Progenitor cell of endocrine pancreas (in vitro differentiated cells): ENCODE measurements around the gene POM121L12. TPM values are rescaled to one million over a fixed set of nuclear protein-coding genes. Genes with fewer than 3 reads are reported as not detected.

Experiments
- DNase-seq: peaks from one replicate; pipeline ENCODE4 v3.0.0; 2021; ENCODE audit warnings: low spot score; ENCODE audit not compliant: unreplicated experiment
- H3K27ac Mint-ChIP-seq: 2 replicates; pipeline ENCODE4 v1.8.0; 2021; ENCODE audit warnings: mild to moderate bottlenecking, moderate library complexity, mixed read lengths
- H3K27me3 Mint-ChIP-seq: 2 replicates; pipeline ENCODE4 v1.8.0; 2021; ENCODE audit warnings: mixed read lengths
- H3K36me3 Mint-ChIP-seq: 2 replicates; pipeline ENCODE4 v1.8.0; 2022; ENCODE audit warnings: mixed read lengths; ENCODE audit not compliant: insufficient read depth
- H3K4me1 Mint-ChIP-seq: 2 replicates; pipeline ENCODE4 v1.8.0; 2021; ENCODE audit warnings: low read depth, mixed read lengths
- H3K4me3 Mint-ChIP-seq: 2 replicates; pipeline ENCODE4 v1.8.0; 2021; ENCODE audit warnings: low read depth, mild to moderate bottlenecking, moderate library complexity, mixed read lengths
- H3K9me3 Mint-ChIP-seq: 2 replicates; pipeline ENCODE4 v1.8.0; 2021; ENCODE audit warnings: low read depth, mixed read lengths
- total RNA-seq: library from RNA; stranded (reverse); gene quantifications from 2 replicates; pipeline ENCODE4 v1.2.1, GENCODE V29; 2021
- TF ChIP-seq, protein P1 (sequence below): fragments of 200-600 bp; sonication (generic); IDR thresholded peaks from one replicate; pipeline ENCODE4 v1.5.0; 2021; ENCODE audit warnings: antibody characterized with exemption, mild to moderate bottlenecking; ENCODE audit not compliant: unreplicated experiment

Gene POM121L12
- total RNA-seq, 1 donor from 2014 or later, result not detected

DNA sequence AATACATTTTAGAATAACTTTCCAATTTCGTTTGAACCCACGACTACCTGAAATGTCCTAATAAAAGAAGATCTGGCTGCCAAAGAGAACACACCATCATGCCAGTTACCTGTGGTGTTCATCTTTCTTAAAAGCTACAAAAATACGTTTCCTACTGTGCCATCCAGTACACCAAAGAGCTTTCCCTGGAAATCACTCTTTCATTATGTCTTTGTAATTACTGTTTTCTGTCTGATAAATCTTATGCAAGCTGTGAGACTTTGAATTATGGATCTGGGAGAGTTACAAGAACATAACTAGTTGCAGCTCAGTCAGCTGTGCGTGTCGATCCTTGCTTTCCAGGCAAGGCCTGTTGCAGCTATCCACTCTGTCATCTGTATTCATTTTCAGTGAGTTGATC lies 12.5 kb upstream of the POM121L12 start:
- no peak overlapping the region for H3K27ac Mint-ChIP-seq
- H3K9me3 Mint-ChIP-seq, result no peaks in the 10 kb centered on the region

GRCh38 chr7:53048638-53049037 lies 13.2 kb downstream of the POM121L12 start:
- no peaks in the 10 kb centered on the region for H3K36me3 Mint-ChIP-seq
- DNase-seq, result no peak
- no peaks in the 10 kb centered on the region for H3K9me3 Mint-ChIP-seq
- no peak overlapping the region for H3K27ac Mint-ChIP-seq
- H3K4me3 Mint-ChIP-seq, result no peak overlapping the region
- no peaks in the 10 kb centered on the region for H3K27me3 Mint-ChIP-seq
- H3K4me1 Mint-ChIP-seq, result peaks cover 7% of the 10 kb centered on the region
- TF ChIP-seq, protein P1, sequence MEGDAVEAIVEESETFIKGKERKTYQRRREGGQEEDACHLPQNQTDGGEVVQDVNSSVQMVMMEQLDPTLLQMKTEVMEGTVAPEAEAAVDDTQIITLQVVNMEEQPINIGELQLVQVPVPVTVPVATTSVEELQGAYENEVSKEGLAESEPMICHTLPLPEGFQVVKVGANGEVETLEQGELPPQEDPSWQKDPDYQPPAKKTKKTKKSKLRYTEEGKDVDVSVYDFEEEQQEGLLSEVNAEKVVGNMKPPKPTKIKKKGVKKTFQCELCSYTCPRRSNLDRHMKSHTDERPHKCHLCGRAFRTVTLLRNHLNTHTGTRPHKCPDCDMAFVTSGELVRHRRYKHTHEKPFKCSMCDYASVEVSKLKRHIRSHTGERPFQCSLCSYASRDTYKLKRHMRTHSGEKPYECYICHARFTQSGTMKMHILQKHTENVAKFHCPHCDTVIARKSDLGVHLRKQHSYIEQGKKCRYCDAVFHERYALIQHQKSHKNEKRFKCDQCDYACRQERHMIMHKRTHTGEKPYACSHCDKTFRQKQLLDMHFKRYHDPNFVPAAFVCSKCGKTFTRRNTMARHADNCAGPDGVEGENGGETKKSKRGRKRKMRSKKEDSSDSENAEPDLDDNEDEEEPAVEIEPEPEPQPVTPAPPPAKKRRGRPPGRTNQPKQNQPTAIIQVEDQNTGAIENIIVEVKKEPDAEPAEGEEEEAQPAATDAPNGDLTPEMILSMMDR, result no peak

More for the DNA sequence above, 12.5 kb upstream of the POM121L12 start:
- no peak overlapping the region for H3K4me3 Mint-ChIP-seq
- H3K27me3 Mint-ChIP-seq, result no peaks in the 10 kb centered on the region
- no peaks in the 10 kb centered on the region for H3K36me3 Mint-ChIP-seq
- H3K4me1 Mint-ChIP-seq, result no peaks in the 10 kb centered on the region
- TF ChIP-seq, protein P1, result no peak
- DNase-seq, result no peak

DNA sequence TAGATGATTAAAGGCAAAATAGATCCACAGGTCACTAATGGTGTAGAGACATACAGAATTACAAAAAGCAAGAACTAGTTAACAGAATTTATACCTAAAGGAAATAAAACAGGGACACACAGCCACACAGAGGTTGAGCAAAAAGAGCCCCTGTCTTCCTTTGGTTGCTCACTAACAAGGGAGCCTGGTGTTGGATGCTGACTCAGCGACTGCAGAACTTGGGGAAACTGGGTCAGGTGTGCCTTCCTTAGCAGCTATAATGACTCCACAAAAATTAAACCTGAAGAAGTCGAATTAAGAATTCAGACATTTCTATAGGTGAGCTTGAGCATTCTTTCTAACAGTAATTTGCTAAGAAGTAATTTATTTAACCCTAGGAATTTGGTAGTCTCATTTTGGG lies 15.0 kb downstream of the POM121L12 start:
- Mint-ChIP-seq H3K9me3 (no peaks in the 10 kb centered on the region), H3K4me1 (peaks cover 4% of the 10 kb centered on the region), H3K4me3 (no peak overlapping the region), H3K27ac (no peak overlapping the region), H3K27me3 (no peaks in the 10 kb centered on the region), H3K36me3 (no peaks in the 10 kb centered on the region)
- TF ChIP-seq, protein P1, result no peak
- no peak for DNase-seq

- H3K27ac Mint-ChIP-seq, result no peak overlapping the region
- H3K9me3 Mint-ChIP-seq, result peaks cover 10% of the 10 kb centered on the region
- H3K4me3 Mint-ChIP-seq, result no peak overlapping the region
- peaks cover 10% of the 10 kb centered on the region for H3K4me1 Mint-ChIP-seq
- no peaks in the 10 kb centered on the region for H3K36me3 Mint-ChIP-seq
- TF ChIP-seq, protein P1, result no peak
- DNase-seq, result no peak
- no peaks in the 10 kb centered on the region for H3K27me3 Mint-ChIP-seq
Measured at GRCh38 chr7:53059591-53059990, 24.2 kb downstream of the POM121L12 start.

- TF ChIP-seq, protein P1, result no peak
- no peaks in the 10 kb centered on the region for H3K36me3 Mint-ChIP-seq
- no peak for DNase-seq
- no peak overlapping the region for H3K27ac Mint-ChIP-seq
- peaks cover 10% of the 10 kb centered on the region for H3K4me1 Mint-ChIP-seq
- no peaks in the 10 kb centered on the region for H3K27me3 Mint-ChIP-seq
- H3K4me3 Mint-ChIP-seq, result no peak overlapping the region
- peaks cover 10% of the 10 kb centered on the region for H3K9me3 Mint-ChIP-seq
Measured at GRCh38 chr7:53060066-53060465, 24.6 kb downstream of the POM121L12 start.
